K562 (cell line): ENCODE data around the gene DUS1L. TPM values are rescaled to one million over a fixed set of nuclear protein-coding genes. Genes with fewer than 3 reads are reported as not detected.

Experiments used
- CLOCK ChIP-seq: fragments of 250-450 bp; sonication (Bioruptor Pico); IDR thresholded peaks from 2 replicates; pipeline ENCODE4 v1.4.0; 2020; ENCODE audit warnings: mild to moderate bottlenecking, moderate library complexity, borderline replicate concordance
- ETV5 ChIP-seq: sonication (generic); formaldehyde crosslinking; IDR thresholded peaks from 2 replicates; pipeline ENCODE4 v1.4.0; 2020; ENCODE audit warnings: low read depth, mild to moderate bottlenecking, missing genetic modification reagents
- GABPB1 ChIP-seq: sonication (generic); formaldehyde crosslinking; IDR thresholded peaks from 2 replicates; pipeline ENCODE4 v1.8.0; 2022; ENCODE audit warnings: mild to moderate bottlenecking, missing genetic modification reagents
- HNRNPK ChIP-seq: fragments of 200-400 bp; formaldehyde crosslinking; IDR thresholded peaks from one replicate; pipeline ENCODE4 v1.6.1; 2018; ENCODE audit warnings: mild to moderate bottlenecking, low read depth, low read length; ENCODE audit not compliant: poor library complexity, severe bottlenecking
- JUN ChIP-seq, 2 experiments: sonication (generic) in 1 of 2; formaldehyde crosslinking in 1 of 2; IDR thresholded peaks; 2 replicates each; pipeline versions ENCODE4 v1.6.1 to v1.8.0; 2012 to 2022; ENCODE audit warnings: borderline replicate concordance in 2 of 2, mild to moderate bottlenecking in 2 of 2, improper control_type of control experiment in 1 of 2, low read depth in 1 of 2, low read length in 1 of 2, missing genetic modification reagents in 1 of 2
- MCM3 ChIP-seq: fragments of 450-650 bp; IDR thresholded peaks from 2 replicates; pipeline ENCODE4 v1.6.1; 2016
- NFATC3 ChIP-seq: fragments of 450-650 bp; IDR thresholded peaks from 2 replicates; pipeline ENCODE4 v1.6.1; 2017; ENCODE audit warnings: mild to moderate bottlenecking
- SP2 ChIP-seq: IDR thresholded peaks from 2 replicates; pipeline ENCODE4 v1.6.1; 2011; ENCODE audit warnings: mild to moderate bottlenecking, low read depth, low read length, moderate library complexity; ENCODE audit not compliant: poor library complexity, severe bottlenecking; ENCODE audit errors: extremely low read depth
- UBTF ChIP-seq, 2 experiments: IDR thresholded peaks; 2 replicates each; pipeline ENCODE4 v1.6.1; 2012; ENCODE audit warnings: improper control_type of control experiment in 2 of 2, low read depth in 2 of 2, low read length in 2 of 2, borderline replicate concordance in 1 of 2
- polyA plus RNA-seq, 8 experiments: library from polyadenylated mRNA; depleted of rRNA in 4 of 8; stranded (reverse) in 5 of 8; unstranded in 3 of 8; fragments of >200 nt; fragmentation: Nextera tagmentation in 2 of 8; fragmentation: Illumina TruSeq in 1 of 8; extraction: Ambion mirVana in 2 of 8; extraction: Trizol in 1 of 8; gene quantifications; 2 replicates each; pipeline versions ENCODE4 v1.2.1 to v1.2.3, GENCODE V29; 2011 to 2014; ENCODE audit warnings: inconsistent platforms in 1 of 8, missing spikeins in 1 of 8
- total RNA-seq, 7 experiments: library from RNA; depleted of rRNA in 6 of 7; stranded (reverse); fragments of >200 nt in 6 of 7; fragmentation: Illumina TruSeq in 2 of 7; extraction: Trizol in 2 of 7; gene quantifications; 2 replicates each; pipeline versions ENCODE4 v1.2.1 to v1.2.3, GENCODE V29; 2011 to 2021; ENCODE audit warnings: low replicate concordance in 1 of 7
- TF ChIP-seq, protein P1 (sequence below): fragments of 250-450 bp; sonication (Bioruptor Pico); IDR thresholded peaks from 2 replicates; pipeline ENCODE4 v1.8.0; 2022; ENCODE audit warnings: inconsistent platforms
- TF ChIP-seq, protein P2 (sequence below): fragments of 250-450 bp; sonication (Bioruptor Pico); IDR thresholded peaks from 2 replicates; pipeline ENCODE4 v1.8.0; 2021; ENCODE audit warnings: moderate library complexity, mild to moderate bottlenecking, inconsistent platforms
- TF ChIP-seq, protein P3 (sequence below): fragments of 250-450 bp; sonication (Bioruptor Pico); IDR thresholded peaks from 2 replicates; pipeline ENCODE4 v1.5.0; 2021; ENCODE audit warnings: mild to moderate bottlenecking, moderate library complexity

The DUS1L gene
- total and polyA plus RNA-seq, 9 of the 15 experiments (the other 6 are each of a cell fraction or from before 2014, with no cell fraction given): 7.8 to 210 (median 83.9) TPM

DNA sequence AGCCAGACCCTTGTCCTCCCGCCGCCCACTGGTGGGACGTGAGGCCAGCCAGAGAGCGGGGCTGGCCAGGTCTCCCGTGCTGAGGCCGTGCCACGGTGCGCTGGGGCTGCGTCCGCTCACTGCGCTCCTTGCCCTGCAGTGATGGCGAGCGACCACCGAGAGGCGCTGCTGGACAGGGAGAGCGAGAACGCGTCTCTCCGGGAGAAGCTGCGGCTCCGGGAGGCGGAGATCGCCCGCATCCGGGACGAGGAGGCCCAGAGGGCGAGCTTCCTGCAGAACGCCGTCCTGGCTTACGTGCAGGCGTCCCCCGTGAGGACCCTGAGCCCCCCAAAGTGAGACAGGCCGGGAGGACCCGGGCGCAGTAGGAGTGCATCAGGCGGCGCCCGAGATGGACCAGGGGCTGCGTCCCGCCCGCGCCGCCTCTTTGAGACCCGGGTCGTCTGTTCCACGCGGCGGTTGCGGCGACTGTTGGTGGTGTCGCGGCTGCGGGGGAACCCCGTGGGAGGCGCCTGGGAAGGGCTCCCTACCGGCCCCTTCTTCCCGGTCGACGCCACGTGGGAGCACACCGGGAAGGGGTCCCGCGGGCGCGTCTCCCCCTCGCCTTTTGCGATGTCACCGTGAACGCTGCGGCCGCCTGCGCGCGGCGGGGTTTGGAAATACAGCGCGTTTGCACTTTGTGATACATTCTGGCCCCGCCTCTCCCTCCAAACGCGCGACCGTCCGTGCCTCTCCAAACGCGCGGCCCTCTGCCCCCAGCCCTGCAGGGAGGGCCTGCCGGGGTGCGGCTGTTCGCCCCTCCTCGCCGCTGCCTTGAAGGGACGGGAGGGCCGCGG lies 34.9 kb downstream of the DUS1L start (continued):
- TF ChIP-seq, protein P1, sequence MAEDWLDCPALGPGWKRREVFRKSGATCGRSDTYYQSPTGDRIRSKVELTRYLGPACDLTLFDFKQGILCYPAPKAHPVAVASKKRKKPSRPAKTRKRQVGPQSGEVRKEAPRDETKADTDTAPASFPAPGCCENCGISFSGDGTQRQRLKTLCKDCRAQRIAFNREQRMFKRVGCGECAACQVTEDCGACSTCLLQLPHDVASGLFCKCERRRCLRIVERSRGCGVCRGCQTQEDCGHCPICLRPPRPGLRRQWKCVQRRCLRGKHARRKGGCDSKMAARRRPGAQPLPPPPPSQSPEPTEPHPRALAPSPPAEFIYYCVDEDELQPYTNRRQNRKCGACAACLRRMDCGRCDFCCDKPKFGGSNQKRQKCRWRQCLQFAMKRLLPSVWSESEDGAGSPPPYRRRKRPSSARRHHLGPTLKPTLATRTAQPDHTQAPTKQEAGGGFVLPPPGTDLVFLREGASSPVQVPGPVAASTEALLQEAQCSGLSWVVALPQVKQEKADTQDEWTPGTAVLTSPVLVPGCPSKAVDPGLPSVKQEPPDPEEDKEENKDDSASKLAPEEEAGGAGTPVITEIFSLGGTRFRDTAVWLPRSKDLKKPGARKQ (CRISPR knock-in tag): no peak
- peak; percentile 84 for TF ChIP-seq GABPB1 (CRISPR knock-in tag)
- TF ChIP-seq JUN (IDR thresholded peaks at IDR 0.05; ENCODE audit: borderline replicate concordance, low read depth, low read length): no peak
- peak; percentile 23; the same call in 1 of the 2 replicates for TF ChIP-seq JUN (CRISPR knock-in tag; IDR thresholded peaks at IDR 0.05; ENCODE audit: borderline replicate concordance)
- no peak for TF ChIP-seq NFATC3
- no peak for TF ChIP-seq MCM3
- TF ChIP-seq UBTF (IDR thresholded peaks at IDR 0.05; ENCODE audit: borderline replicate concordance in 1 of 2, low read depth in 2 of 2, low read length in 2 of 2): peak; percentile 67 to 85; a peak in 3 of 4 replicates
- TF ChIP-seq HNRNPK: no peak
- TF ChIP-seq, protein P2, sequence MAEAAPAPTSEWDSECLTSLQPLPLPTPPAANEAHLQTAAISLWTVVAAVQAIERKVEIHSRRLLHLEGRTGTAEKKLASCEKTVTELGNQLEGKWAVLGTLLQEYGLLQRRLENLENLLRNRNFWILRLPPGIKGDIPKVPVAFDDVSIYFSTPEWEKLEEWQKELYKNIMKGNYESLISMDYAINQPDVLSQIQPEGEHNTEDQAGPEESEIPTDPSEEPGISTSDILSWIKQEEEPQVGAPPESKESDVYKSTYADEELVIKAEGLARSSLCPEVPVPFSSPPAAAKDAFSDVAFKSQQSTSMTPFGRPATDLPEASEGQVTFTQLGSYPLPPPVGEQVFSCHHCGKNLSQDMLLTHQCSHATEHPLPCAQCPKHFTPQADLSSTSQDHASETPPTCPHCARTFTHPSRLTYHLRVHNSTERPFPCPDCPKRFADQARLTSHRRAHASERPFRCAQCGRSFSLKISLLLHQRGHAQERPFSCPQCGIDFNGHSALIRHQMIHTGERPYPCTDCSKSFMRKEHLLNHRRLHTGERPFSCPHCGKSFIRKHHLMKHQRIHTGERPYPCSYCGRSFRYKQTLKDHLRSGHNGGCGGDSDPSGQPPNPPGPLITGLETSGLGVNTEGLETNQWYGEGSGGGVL (CRISPR knock-in tag): no peak
- TF ChIP-seq SP2: no peak
- TF ChIP-seq ETV5: peak; percentile 81
- TF ChIP-seq, protein P3, sequence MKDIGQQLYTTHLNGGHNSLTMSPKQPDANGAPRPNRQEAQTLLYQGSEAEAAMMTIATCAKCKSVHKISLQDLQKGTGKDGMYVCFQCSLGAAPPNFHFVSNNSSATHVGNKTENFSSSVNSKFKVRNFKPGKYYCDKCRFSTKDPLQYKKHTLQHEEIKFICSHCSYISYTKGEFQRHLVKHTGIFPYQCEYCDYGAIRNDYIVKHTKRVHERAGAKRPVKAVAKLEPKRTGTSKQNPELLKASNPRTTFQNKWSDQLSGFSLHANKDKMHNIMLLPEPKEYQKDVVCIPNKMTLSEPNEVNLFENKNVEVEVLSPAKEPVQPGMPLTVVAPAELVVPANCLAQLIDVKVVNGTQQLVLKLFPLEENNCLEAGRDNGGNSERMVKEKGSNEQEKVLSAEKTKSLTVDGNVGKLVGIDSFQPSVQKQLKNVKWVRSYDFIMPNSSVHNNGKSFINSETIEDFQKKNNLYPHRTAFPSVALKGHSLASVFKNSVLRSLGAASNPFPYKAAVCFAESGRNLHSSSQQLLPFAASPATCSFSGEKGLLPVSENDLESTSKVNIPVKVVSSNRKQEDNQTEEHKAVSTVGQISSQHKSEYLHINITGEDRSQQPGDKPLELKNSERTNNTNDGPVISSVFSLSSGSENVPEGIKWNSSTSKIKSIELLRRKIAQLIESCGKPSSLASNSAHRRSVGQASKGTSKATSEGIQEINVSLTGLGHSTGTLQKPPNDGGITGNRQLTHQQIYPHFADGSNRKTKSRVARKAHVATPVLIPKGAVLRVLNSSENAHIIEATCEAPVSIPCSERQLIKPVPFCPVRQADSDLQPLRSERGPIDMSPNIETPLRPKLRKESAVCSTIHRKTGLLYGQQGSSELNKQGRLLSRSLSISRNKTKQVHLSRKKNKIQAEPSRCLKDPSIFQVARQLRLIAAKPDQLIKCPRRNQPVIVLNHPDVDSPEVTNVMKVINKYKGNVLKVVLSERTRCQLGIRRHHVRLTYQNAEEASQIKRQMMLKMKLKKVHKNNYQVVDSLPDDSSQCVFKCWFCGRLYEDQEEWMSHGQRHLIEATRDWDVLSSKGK (CRISPR knock-in tag): no peak
- TF ChIP-seq CLOCK (CRISPR knock-in tag): no peak
